ENCODE results near the gene HTT.

DNA sequence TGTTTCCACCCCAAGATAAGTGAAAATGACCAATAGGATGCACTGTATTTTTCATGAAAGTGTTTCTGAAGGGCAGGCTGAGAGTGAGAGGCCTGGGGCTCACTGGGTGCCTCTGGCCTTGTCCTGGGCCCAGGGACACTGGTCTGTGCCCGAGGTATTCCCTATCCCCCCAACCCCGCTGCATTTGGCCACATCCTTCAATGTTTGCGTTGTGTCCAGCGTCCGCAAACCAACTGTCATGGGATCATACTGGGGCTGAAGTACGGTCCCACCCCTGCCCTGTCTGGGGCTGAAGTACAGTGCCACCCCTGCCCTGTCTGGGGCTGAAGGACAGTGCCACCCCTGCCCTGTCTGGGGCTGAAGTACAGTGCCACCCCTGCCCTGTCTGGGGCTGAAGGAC lies 152.5 kb downstream of the HTT start:
- TF ChIP-seq EZH2 (IDR thresholded peaks at IDR 0.05; ENCODE audit: borderline replicate concordance, insufficient read depth, low read length, poor library complexity, severe bottlenecking) = no peak
- TF ChIP-seq, protein P1, sequence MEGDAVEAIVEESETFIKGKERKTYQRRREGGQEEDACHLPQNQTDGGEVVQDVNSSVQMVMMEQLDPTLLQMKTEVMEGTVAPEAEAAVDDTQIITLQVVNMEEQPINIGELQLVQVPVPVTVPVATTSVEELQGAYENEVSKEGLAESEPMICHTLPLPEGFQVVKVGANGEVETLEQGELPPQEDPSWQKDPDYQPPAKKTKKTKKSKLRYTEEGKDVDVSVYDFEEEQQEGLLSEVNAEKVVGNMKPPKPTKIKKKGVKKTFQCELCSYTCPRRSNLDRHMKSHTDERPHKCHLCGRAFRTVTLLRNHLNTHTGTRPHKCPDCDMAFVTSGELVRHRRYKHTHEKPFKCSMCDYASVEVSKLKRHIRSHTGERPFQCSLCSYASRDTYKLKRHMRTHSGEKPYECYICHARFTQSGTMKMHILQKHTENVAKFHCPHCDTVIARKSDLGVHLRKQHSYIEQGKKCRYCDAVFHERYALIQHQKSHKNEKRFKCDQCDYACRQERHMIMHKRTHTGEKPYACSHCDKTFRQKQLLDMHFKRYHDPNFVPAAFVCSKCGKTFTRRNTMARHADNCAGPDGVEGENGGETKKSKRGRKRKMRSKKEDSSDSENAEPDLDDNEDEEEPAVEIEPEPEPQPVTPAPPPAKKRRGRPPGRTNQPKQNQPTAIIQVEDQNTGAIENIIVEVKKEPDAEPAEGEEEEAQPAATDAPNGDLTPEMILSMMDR (IDR thresholded peaks at IDR 0.05; ENCODE audit: poor library complexity, severe bottlenecking) = no peak
- TF ChIP-seq, protein P2, sequence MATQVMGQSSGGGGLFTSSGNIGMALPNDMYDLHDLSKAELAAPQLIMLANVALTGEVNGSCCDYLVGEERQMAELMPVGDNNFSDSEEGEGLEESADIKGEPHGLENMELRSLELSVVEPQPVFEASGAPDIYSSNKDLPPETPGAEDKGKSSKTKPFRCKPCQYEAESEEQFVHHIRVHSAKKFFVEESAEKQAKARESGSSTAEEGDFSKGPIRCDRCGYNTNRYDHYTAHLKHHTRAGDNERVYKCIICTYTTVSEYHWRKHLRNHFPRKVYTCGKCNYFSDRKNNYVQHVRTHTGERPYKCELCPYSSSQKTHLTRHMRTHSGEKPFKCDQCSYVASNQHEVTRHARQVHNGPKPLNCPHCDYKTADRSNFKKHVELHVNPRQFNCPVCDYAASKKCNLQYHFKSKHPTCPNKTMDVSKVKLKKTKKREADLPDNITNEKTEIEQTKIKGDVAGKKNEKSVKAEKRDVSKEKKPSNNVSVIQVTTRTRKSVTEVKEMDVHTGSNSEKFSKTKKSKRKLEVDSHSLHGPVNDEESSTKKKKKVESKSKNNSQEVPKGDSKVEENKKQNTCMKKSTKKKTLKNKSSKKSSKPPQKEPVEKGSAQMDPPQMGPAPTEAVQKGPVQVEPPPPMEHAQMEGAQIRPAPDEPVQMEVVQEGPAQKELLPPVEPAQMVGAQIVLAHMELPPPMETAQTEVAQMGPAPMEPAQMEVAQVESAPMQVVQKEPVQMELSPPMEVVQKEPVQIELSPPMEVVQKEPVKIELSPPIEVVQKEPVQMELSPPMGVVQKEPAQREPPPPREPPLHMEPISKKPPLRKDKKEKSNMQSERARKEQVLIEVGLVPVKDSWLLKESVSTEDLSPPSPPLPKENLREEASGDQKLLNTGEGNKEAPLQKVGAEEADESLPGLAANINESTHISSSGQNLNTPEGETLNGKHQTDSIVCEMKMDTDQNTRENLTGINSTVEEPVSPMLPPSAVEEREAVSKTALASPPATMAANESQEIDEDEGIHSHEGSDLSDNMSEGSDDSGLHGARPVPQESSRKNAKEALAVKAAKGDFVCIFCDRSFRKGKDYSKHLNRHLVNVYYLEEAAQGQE (IDR thresholded peaks at IDR 0.05; ENCODE audit: borderline replicate concordance) = no peak
- no peak for TF ChIP-seq POLR2AphosphoS5 (IDR thresholded peaks at IDR 0.05)
- TF ChIP-seq TAF1 (IDR thresholded peaks at IDR 0.05; ENCODE audit: low read depth) = no peak
- no peak for TF ChIP-seq MXI1 (conservative IDR thresholded peaks at IDR 0.05; ENCODE audit: poor library complexity, severe bottlenecking)
- TF ChIP-seq EP300 (conservative IDR thresholded peaks at IDR 0.05; ENCODE audit: poor library complexity, severe bottlenecking) = no peak
- TF ChIP-seq SMC3 (conservative IDR thresholded peaks at IDR 0.05; ENCODE audit: poor library complexity) = no peak
